GM12801 (cell line): ENCODE data around the gene TLL2.

Experiments
- CTCF ChIP-seq: IDR thresholded peaks from one replicate; pipeline ENCODE4 v1.5.1; 2011; ENCODE audit warnings: control low read depth; ENCODE audit not compliant: insufficient read length; ENCODE audit errors: extremely low read depth

Gene TLL2

GRCh38 chr10:96502561-96503282, 11.0 kb downstream of the TLL2 start:
- no peak for TF ChIP-seq CTCF

GRCh38 chr10:96501985-96502384, 11.7 kb downstream of the TLL2 start:
- TF ChIP-seq CTCF = no peak

- TF ChIP-seq CTCF = no peak
Observed at GRCh38 chr10:96500519-96500918, 13.2 kb downstream of the TLL2 start.

GRCh38 chr10:96500050-96500449, 13.7 kb downstream of the TLL2 start:
- no peak for TF ChIP-seq CTCF

GRCh38 chr10:96497391-96497790, 16.3 kb downstream of the TLL2 start:
- no peak for TF ChIP-seq CTCF

GRCh38 chr10:96496281-96496925, 17.3 kb downstream of the TLL2 start:
- TF ChIP-seq CTCF = no peak

GRCh38 chr10:96495544-96495943, 18.2 kb downstream of the TLL2 start:
- no peak for TF ChIP-seq CTCF
